HG02938 (cell line): ENCODE measurements around the gene ZNF165.
"Not testable (repeated sequence)": the region's sequence is repeated elsewhere in the genome, so short reads cannot be mapped to it uniquely, and the experiment has no call there.

Source experiments
- ATAC-seq: cut with Tn5 transposase; IDR thresholded peaks from one replicate; pipeline ENCODE4 v1.9.1; 2021; ENCODE audit warnings: mild to moderate bottlenecking, moderate library complexity; ENCODE audit not compliant: unreplicated experiment

Gene ZNF165

GRCh38 chr6:28080381-28080630, at the start of gene ZNF165:
Gene ZNF165, plus strand, starts transcription at chr6:28080568. Its CDS starts 4,913 bp downstream, at chr6:28085481.
- ATAC-seq, result peak; percentile 15

GRCh38 chr6:28053584-28053983, 26.8 kb upstream of the ZNF165 start:
- ATAC-seq, result no peak

- ATAC-seq, result no peak
These were observed 20.0 kb upstream of the ZNF165 start for GRCh38 chr6:28060405-28060804.

- no peak for ATAC-seq
These were observed 16.1 kb upstream of the ZNF165 start for GRCh38 chr6:28064272-28064671.

GRCh38 chr6:28068067-28068466, 12.3 kb upstream of the ZNF165 start:
- no peak for ATAC-seq

- ATAC-seq, result not testable (repeated sequence)
These were observed 9.4 kb upstream of the ZNF165 start for GRCh38 chr6:28070968-28071367.

GRCh38 chr6:28078050-28078449, 2.3 kb upstream of the ZNF165 start:
- ATAC-seq, result no peak

GRCh38 chr6:28078836-28079235, 1.5 kb upstream of the ZNF165 start:
- no peak for ATAC-seq

- peak; percentile 69 for ATAC-seq
These were observed 490 bp downstream of the ZNF165 start for GRCh38 chr6:28080631-28081485.

- peak; percentile 46 for ATAC-seq
These were observed 1.1 kb downstream of the ZNF165 start for GRCh38 chr6:28081486-28081751.

- ATAC-seq, result no peak
These were observed 2.6 kb downstream of the ZNF165 start for GRCh38 chr6:28082939-28083338.

GRCh38 chr6:28089054-28089453, 8.7 kb downstream of the ZNF165 start:
- ATAC-seq, result no peak

- ATAC-seq, result no peak
These were observed 10.7 kb downstream of the ZNF165 start for GRCh38 chr6:28090917-28091586.

- not testable (repeated sequence) for ATAC-seq
These were observed 21.9 kb downstream of the ZNF165 start for GRCh38 chr6:28102222-28102621.

GRCh38 chr6:28102699-28103098, 22.3 kb downstream of the ZNF165 start:
- ATAC-seq, result not testable (repeated sequence)

- peak; percentile 96 for ATAC-seq
These were observed 24.2 kb downstream of the ZNF165 start for GRCh38 chr6:28104392-28105244.

- no peak for ATAC-seq
These were observed 24.9 kb downstream of the ZNF165 start for GRCh38 chr6:28105245-28105639.

- ATAC-seq, result no peak
These were observed 27.1 kb downstream of the ZNF165 start for GRCh38 chr6:28107506-28107905.

- no peak for ATAC-seq
These were observed 31.6 kb downstream of the ZNF165 start for GRCh38 chr6:28111964-28112363.

GRCh38 chr6:28115799-28116198, 35.4 kb downstream of the ZNF165 start:
- ATAC-seq, result no peak

GRCh38 chr6:28117386-28118050, 37.1 kb downstream of the ZNF165 start:
- no peak for ATAC-seq
